ENCODE results near the gene RPL13A.

RPL13A gene

DNA sequence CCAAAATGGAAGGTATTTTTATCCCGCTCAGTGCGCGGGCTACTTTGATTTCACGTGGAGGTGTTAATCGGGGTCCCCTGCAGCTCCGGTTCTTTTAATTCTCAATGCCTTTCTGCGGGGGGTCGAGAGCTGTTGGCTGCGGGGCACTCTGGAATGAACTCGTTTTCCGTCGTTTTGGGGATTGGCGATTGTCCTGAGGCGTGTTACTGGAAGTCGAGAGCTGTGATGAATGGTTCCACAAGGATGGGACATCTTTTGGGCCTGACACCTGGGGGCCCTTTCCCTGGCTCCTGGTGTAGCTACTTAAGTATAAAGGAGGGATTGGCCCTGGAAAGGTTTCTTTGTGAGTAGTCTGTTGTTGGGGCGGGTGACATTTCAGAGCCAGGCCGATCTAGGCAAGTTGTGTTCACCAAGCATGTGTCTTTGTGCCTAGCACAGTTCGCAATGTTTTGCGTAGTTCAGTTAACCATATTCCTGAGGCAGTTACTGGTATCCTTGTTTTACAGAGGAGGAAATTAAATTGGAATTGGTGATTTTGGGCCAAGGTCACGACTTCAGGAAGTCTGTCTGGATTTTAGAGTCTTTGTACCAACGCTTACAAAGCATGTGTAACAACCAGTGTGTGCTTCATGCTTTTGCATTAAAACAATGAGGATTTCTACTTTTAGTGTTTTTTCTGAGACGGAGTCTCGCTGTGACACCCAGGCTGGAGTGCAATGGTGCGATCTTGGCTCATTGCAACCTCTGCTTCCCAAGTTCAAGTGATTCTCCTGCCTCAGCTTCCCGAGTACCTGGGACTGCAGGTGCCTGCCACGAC, 846 bp downstream of the RPL13A start:
- TF ChIP-seq, protein P1, sequence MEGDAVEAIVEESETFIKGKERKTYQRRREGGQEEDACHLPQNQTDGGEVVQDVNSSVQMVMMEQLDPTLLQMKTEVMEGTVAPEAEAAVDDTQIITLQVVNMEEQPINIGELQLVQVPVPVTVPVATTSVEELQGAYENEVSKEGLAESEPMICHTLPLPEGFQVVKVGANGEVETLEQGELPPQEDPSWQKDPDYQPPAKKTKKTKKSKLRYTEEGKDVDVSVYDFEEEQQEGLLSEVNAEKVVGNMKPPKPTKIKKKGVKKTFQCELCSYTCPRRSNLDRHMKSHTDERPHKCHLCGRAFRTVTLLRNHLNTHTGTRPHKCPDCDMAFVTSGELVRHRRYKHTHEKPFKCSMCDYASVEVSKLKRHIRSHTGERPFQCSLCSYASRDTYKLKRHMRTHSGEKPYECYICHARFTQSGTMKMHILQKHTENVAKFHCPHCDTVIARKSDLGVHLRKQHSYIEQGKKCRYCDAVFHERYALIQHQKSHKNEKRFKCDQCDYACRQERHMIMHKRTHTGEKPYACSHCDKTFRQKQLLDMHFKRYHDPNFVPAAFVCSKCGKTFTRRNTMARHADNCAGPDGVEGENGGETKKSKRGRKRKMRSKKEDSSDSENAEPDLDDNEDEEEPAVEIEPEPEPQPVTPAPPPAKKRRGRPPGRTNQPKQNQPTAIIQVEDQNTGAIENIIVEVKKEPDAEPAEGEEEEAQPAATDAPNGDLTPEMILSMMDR (IDR thresholded peaks at IDR 0.05; ENCODE audit: low read depth, low read length) = no peak

DNA sequence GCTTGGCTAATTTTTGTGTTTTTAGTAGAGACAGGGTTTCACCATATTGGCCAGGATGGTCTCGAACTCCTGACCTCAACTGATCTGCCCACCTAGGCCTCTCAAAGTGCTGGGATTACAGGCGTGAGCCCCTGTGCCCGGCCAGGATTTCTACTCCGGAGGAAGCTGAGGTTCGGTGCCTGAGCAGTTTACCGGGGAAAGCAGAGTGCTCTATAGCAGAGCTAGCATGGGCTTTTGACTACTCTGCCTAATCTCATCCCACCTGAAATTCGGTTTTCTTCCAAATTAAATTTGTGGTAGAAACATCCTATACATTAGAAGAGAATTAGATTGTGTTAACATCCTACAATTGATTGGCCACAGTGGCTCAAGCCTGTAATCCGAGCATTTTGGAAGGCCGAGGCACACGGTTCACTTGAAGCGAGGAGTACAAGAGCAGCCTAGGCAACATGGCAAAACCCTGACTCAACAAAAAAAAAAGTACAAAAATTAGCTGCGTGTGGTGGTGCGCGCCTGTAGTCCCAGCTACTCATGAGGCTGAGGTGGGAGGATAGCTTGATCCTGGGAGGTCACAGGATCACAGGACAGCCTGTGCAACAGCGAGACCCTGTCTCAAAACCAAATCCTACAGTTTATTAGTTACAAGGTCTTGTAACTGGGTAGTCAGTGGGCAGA, 1.6 kb downstream of the RPL13A start:
- peak overlapping the region; percentile 90 for H3K4me3 ChIP-seq (ENCODE audit: low read depth, low read length)
- TF ChIP-seq, protein P1 (IDR thresholded peaks at IDR 0.05; ENCODE audit: low read depth, low read length) = no peak

More for the DNA sequence above, 846 bp downstream of the RPL13A start:
- H3K4me3 ChIP-seq (ENCODE audit: low read depth, low read length) = peak overlapping the region; percentile 90

DNA sequence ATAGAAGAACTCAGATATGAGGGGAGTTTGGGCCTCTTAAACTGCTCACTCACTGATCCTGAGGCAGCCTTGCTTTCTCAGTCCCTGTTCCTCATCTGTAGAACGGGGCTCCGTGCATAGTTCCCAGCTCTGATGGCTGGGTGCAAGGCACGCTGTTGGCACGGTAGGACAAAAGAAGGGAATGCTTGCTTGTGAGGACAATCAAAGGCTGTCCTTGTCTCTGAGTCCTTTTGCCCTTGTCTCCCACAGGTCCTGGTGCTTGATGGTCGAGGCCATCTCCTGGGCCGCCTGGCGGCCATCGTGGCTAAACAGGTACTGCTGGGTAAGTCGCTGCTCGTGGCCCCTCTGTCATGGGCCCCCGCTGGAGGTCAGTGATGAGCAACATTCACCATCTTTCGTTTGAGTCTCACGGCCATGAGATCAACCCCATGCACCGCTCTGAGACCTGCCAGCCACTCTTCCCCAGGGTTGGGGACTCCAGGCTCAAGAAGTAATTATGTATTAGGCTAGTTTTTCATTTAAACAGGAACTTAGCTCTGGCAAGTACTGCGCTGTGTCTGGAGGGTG, 2.3 kb downstream of the RPL13A start:
- TF ChIP-seq, protein P1 (IDR thresholded peaks at IDR 0.05; ENCODE audit: low read depth, low read length) = no peak
- H3K4me3 ChIP-seq (ENCODE audit: low read depth, low read length) = peak overlapping the region; percentile 90

DNA sequence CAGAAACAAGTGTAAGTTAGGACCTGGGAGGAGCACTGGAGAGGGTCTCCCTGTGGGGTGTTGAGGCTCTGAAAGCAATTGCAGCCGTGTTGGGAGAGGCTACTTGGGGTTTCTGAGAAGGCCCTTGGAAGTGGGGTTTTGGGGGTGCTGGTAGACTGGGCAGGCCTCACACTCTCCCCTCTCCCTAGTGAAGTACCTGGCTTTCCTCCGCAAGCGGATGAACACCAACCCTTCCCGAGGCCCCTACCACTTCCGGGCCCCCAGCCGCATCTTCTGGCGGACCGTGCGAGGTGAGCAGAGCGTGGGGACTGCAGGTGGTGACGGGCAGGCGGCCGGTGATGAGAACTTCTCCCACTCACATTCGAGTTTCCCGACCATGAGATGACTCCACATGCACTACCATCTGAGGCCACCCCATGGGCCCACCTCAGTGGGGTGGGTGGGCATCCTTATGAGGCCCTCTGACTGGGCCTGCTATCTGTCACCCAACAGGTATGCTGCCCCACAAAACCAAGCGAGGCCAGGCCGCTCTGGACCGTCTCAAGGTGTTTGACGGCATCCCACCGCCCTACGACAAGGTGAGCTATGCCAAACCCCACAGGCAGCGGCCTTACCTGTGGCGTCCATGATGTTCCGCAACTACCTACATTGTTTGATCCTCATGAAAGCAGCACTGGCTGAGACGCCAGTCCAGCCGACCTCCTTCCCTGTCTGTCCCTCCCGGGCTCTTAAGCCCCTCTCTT, 3.0 kb downstream of the RPL13A start:
- H3K4me3 ChIP-seq (ENCODE audit: low read depth, low read length) = no peak overlapping the region
- TF ChIP-seq, protein P1 (IDR thresholded peaks at IDR 0.05; ENCODE audit: low read depth, low read length) = no peak

DNA sequence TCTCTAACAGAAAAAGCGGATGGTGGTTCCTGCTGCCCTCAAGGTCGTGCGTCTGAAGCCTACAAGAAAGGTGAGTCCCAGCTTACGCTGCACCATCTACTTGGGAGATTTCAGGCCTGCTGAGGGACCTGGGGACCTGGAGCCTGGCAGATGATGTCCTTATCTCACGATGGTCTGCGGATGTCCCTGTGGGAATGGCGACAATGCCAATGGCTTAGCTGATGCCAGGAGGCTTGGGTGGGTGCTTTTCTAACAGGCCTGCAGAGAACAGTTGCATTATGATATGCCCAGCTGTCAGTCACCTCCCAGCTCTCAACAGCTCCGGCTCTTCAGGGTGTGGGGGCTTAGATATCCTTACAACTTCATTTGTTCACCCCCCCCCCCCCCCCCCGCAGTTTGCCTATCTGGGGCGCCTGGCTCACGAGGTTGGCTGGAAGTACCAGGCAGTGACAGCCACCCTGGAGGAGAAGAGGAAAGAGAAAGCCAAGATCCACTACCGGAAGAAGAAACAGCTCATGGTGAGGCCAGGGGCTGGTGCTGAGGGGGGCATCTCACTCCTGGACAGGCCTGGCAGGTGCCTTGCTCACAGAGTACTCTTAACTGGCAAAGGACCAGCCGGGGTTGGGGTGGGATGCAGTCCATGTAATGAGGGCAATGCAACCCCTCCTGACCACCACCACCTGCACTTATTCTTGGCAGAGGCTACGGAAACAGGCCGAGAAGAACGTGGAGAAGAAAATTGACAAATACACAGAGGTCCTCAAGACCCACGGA, 3.8 kb downstream of the RPL13A start:
- H3K4me3 ChIP-seq (ENCODE audit: low read depth, low read length) = no peak overlapping the region
- TF ChIP-seq, protein P1 (IDR thresholded peaks at IDR 0.05; ENCODE audit: low read depth, low read length) = no peak

DNA sequence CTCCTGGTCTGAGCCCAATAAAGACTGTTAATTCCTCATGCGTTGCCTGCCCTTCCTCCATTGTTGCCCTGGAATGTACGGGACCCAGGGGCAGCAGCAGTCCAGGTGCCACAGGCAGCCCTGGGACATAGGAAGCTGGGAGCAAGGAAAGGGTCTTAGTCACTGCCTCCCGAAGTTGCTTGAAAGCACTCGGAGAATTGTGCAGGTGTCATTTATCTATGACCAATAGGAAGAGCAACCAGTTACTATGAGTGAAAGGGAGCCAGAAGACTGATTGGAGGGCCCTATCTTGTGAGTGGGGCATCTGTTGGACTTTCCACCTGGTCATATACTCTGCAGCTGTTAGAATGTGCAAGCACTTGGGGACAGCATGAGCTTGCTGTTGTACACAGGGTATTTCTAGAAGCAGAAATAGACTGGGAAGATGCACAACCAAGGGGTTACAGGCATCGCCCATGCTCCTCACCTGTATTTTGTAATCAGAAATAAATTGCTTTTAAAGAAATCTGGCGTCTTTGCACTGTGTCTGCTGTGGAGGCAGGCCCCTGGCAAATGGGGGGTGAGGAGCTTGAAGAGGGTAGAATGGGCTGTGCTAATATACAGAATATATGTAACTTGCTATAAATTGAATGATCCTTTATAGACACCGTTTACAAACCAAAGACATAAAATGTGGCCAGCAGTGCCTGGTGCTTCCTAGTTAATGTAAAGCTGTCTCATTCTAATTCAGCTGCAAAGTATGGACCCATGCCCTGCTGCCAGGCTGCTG, 4.6 kb downstream of the RPL13A start:
- no peak overlapping the region for H3K4me3 ChIP-seq (ENCODE audit: low read depth, low read length)
- TF ChIP-seq, protein P1 (IDR thresholded peaks at IDR 0.05; ENCODE audit: low read depth, low read length) = no peak
